ENCODE results near the gene NUPR2.
A peak's percentile ranks its signal among the peaks of the same experiment; 100 is the strongest.
"Not testable (repeated sequence)": the region's sequence is repeated elsewhere in the genome, so short reads cannot be mapped to it uniquely, and the experiment has no call there.

The NUPR2 gene

GRCh38 chr7:56083150-56083785 is 32.9 kb downstream of the NUPR2 start:
- DNase-seq = no peak

- no peak for DNase-seq
These were observed 34.4 kb downstream of the NUPR2 start for GRCh38 chr7:56081626-56082340.

GRCh38 chr7:56080726-56081435 is 35.3 kb downstream of the NUPR2 start:
- not testable (repeated sequence) for DNase-seq

GRCh38 chr7:56079450-56080185 is 36.6 kb downstream of the NUPR2 start:
- DNase-seq = no peak

GRCh38 chr7:56078196-56078595 is 38.0 kb downstream of the NUPR2 start:
- no peak for DNase-seq

GRCh38 chr7:56077681-56078080 is 38.5 kb downstream of the NUPR2 start:
- no peak for DNase-seq

GRCh38 chr7:56074371-56074791 is 41.8 kb downstream of the NUPR2 start:
- peak; percentile 92 for DNase-seq

GRCh38 chr7:56066376-56066775 is 49.8 kb downstream of the NUPR2 start:
- DNase-seq = not testable (repeated sequence)

All from retina (tissue), 1 donor.